NB4 (cell line): Measurements from ENCODE around the gene EDARADD.

Experiments
- DNase-seq: peaks from one replicate; pipeline ENCODE4 v3.0.0; 2010; ENCODE audit warnings: low read depth
- H3K4me3 ChIP-seq: one replicate; pipeline ENCODE4 v1.5.1; 2011; ENCODE audit warnings: mild to moderate bottlenecking, low read depth, low read length, moderate library complexity
- MYC ChIP-seq: IDR thresholded peaks from 2 replicates; pipeline ENCODE4 v1.6.1; 2011; ENCODE audit warnings: low read depth, low read length
- POLR2A ChIP-seq: IDR thresholded peaks from 2 replicates; pipeline ENCODE4 v1.6.1; 2011; ENCODE audit warnings: mild to moderate bottlenecking; ENCODE audit not compliant: insufficient read length; ENCODE audit errors: extremely low read depth
- TF ChIP-seq, protein P1 (sequence below): IDR thresholded peaks from 2 replicates; pipeline ENCODE4 v1.6.1; 2011; ENCODE audit warnings: low read depth, low read length
- TF ChIP-seq, protein P2 (sequence below): IDR thresholded peaks from one replicate; pipeline ENCODE4 v1.5.1; 2012; ENCODE audit warnings: low read depth, low read length

EDARADD gene

DNA sequence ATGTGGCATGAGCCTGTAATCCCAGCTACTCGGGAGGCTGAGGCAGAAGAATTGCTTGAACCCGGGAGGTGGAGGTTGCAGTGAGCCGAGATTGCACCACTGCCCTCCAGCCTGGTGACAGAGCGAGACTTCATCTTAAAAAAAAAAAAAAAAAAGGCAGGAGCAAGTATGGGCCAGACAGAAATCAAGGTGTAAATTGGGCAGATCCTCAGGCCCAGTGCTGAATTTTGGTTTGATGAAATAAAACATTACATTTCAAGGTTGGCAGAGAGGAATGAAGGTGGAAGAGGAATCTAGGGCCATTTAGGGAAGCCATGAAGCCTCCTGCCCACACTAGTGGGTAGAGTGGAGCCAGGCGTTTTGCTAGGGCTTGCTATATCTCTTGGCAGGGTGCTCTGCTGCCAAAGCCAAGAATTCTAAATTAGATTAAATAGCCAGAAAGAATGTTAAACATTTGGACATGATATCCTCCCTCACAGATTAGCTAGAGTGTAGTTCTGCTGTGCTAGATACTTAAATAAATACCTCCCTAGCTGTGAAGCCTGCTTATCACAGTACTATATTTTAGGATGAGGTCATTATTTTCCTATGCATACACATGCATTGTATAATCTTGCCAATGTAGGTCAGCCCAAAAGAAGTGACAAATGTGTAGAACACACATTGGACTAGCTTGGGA is 113.1 kb downstream of the EDARADD start:
- DNase-seq: no peak
- H3K4me3 ChIP-seq: no peak overlapping the region
- no peak for TF ChIP-seq MYC

DNA sequence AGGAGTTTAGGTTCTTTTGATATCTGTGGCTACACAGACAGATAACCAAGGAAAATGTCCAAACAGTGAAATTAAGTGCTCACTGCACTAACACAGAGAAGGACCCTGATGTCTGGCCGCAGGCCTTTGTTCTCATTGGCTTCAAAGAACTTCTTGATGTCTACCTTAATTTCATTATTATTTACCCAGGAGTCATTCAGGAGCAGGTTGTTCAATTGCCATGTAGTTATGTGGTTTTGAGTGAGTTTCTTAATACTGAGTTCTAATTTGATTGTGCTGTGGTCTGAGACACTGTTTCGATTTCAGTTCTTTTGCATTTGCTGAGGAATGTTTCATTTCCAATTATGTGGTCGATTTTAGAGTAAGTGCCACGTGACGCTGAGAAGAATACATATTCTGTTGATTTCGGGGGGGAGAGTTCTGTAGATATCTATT is 114.5 kb downstream of the EDARADD start:
- no peak overlapping the region for H3K4me3 ChIP-seq
- TF ChIP-seq, protein P1, sequence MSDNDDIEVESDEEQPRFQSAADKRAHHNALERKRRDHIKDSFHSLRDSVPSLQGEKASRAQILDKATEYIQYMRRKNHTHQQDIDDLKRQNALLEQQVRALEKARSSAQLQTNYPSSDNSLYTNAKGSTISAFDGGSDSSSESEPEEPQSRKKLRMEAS: no peak
- TF ChIP-seq, protein P2, sequence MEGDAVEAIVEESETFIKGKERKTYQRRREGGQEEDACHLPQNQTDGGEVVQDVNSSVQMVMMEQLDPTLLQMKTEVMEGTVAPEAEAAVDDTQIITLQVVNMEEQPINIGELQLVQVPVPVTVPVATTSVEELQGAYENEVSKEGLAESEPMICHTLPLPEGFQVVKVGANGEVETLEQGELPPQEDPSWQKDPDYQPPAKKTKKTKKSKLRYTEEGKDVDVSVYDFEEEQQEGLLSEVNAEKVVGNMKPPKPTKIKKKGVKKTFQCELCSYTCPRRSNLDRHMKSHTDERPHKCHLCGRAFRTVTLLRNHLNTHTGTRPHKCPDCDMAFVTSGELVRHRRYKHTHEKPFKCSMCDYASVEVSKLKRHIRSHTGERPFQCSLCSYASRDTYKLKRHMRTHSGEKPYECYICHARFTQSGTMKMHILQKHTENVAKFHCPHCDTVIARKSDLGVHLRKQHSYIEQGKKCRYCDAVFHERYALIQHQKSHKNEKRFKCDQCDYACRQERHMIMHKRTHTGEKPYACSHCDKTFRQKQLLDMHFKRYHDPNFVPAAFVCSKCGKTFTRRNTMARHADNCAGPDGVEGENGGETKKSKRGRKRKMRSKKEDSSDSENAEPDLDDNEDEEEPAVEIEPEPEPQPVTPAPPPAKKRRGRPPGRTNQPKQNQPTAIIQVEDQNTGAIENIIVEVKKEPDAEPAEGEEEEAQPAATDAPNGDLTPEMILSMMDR: no peak
- TF ChIP-seq MYC (no peak), POLR2A (no peak)
- DNase-seq: no peak

DNA sequence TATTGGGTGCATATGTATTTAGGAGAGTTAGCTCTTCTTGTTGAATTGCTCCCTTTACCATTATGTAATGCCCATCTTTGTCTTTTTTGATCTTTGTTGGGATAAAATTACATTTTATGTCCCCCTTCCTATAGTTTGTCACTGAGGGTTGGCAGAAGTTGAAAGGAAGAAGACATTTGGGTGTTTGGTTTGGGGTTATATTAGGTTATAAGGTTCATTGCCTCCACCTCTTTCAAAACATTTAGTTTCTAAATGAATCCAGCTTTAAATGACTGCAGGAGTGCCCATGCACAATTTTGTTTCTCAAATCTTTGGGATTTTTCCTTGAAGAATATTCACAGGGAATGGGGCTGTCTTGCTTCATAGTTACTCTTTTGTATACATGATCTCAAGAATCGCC is 115.1 kb downstream of the EDARADD start:
- H3K4me3 ChIP-seq: no peak overlapping the region
- no peak for DNase-seq
- TF ChIP-seq, protein P1: no peak
- TF ChIP-seq, protein P2: no peak
- TF ChIP-seq MYC (no peak), POLR2A (no peak)

DNA sequence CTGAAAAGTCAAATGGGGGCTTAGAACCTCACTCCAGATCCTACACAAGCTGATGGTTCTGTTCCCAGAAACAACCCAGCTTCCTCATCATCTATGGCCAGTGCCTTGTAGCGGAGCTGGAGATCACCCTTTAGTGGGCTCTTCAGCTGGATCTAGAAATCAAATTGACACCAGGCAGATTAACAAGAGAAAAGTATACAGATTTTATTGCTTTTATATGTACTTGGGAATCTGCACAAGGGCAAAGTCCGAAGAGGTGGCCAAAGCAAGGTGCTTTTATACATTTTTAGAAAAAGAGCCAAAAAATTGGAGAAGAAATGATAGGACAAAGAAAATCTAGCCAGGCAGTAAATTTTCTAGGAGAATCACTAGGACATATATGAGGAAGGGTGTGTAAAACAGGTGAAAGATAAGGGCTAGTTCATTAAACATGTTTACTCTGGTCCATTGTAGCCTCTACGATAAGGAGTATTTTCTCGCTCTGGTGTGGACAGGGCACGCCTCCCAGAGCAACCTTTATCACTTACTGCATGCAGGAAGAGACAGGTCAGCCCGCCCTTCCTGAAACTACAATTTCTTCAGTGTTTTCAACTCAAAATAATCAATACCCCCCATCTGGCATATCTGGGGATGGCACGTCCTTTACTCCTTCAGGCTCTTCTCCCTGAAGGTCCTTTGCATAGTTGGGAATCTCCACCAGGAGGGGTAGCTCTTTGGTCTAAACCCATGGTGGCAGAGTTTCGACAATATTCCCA is 115.7 kb downstream of the EDARADD start:
- TF ChIP-seq POLR2A: no peak
- TF ChIP-seq, protein P1: no peak
- TF ChIP-seq, protein P2: no peak
- DNase-seq: no peak
- H3K4me3 ChIP-seq: no peak overlapping the region

DNA sequence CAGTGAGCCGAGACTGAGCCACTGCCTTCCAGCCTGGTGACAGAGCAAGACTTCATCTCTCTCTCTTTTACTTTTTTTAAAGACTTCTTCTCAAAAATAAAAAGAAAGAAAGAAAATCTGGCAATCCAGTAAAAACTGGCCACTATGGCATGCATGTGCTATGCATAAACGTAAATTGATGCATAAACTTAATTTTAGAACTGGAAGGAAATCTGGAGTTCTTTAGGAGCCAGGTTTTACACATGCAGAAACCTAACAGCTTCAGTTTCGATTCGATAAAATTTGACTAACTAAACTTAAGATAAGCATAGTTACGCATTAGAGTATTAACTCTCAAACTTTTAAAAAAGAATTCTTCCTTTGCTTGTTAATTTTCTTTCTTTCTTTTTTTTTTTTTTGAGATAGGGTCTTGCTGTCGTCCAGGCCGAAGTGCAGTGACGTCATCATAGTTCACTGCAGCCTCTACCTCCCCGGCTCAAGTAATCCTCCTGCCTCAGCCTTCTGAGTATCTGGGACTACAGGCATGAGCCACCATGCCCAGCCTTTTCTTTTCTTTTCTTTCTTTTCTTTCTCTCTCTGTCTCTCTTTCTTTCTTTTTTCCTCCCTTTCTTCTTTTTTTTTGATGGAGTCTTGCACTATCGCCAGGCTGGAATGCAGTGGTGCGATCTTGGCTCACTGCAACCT is 117.8 kb downstream of the EDARADD start:
- DNase-seq: no peak
- no peak overlapping the region for H3K4me3 ChIP-seq
- TF ChIP-seq, protein P1: no peak
- TF ChIP-seq POLR2A: no peak
- TF ChIP-seq MYC: no peak
- TF ChIP-seq, protein P2: no peak

DNA sequence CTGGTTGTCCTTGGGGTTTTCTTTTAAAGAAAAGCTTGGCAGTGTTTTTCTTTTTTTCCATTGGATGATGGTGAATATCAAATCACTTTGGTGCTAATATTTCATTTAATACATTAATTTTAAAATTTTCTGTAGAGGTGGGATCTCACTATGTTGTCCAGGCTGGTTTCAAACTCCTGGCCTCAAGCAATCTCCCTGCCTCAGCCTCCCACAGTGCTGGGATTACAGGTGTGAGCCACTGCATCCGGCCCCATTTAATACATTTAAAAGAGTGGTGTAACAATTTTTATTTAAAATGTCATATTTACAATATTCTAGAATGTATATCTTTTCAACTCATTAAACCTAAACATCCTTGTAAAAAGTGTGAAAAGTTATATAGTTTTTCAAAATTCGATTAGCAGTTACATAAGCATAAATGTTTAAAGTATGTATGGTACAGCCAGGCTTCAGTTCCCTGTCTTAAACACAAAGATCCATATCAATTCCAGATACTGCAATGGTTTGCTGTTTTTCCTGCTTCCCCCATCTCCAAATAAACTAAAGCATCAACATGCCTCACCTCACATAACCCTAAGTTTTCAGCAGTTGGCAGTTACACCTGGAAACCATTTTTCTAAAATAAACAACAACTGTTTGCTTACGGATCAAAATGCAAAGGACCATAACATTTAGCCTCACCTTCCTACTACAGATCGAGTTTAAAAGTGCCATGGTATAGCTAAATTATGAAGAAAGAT is 120.8 kb downstream of the EDARADD start:
- DNase-seq: no peak
- H3K4me3 ChIP-seq: no peak overlapping the region
- TF ChIP-seq POLR2A (no peak), MYC (no peak)
- TF ChIP-seq, protein P1: no peak
- TF ChIP-seq, protein P2: no peak
